Tibial artery (tissue), 4 donors: ENCODE measurements around the gene CCN6.
"Not testable (repeated sequence)": the region's sequence is repeated elsewhere in the genome, so short reads cannot be mapped to it uniquely, and the experiment has no call there.

Experiments
- DNase-seq, 2 donors: peaks; one replicate each; pipeline ENCODE4 v3.0.0-alpha.2; 2019
- H3K27ac ChIP-seq, 2 donors: fragments of 200-600 bp; sonication (generic) in 1 of 2; 1 replicate in 1 of 2; 2 replicates in 1 of 2; pipeline ENCODE4 v1.5.1; 2018 to 2019; ENCODE audit warnings: mild to moderate bottlenecking in 1 of 2
- H3K27me3 ChIP-seq, 2 donors: fragments of 200-600 bp; sonication (generic) in 1 of 2; one replicate each; pipeline versions ENCODE4 v1.5.1 to v1.6.0; 2016 to 2019
- H3K36me3 ChIP-seq, 3 donors: fragments of 200-600 bp; sonication (generic) in 2 of 3; one replicate each; pipeline ENCODE4 v1.5.1; 2016 to 2019; ENCODE audit warnings: mild to moderate bottlenecking in 2 of 3
- H3K4me1 ChIP-seq, 4 donors: fragments of 200-600 bp; sonication (generic) in 2 of 4; 1 replicate in 3 of 4; 2 replicates in 1 of 4; pipeline ENCODE4 v1.5.1; 2016 to 2019
- H3K4me3 ChIP-seq, 2 donors: fragments of 200-600 bp; sonication (generic) in 1 of 2; 1 replicate in 1 of 2; 2 replicates in 1 of 2; pipeline ENCODE4 v1.5.1; 2018 to 2019; ENCODE audit warnings: mild to moderate bottlenecking in 2 of 2
- H3K9me3 ChIP-seq, 3 donors: fragments of 200-600 bp; sonication (generic) in 1 of 3; one replicate each; pipeline ENCODE4 v1.5.1; 2016 to 2019
- intact Hi-C: fragments of 100-400 bp; cut with DNase I; formaldehyde crosslinking; loops from one replicate; pipeline ENCODE4 v1.15.0; 2023; ENCODE audit warnings: low total_unique reads
- TF ChIP-seq, protein P1 (sequence below), 2 experiments: fragments of 200-600 bp in 1 of 2; fragments of 450-650 bp in 1 of 2; IDR thresholded peaks; one replicate each; pipeline ENCODE4 v1.5.1; 2017 to 2019; ENCODE audit warnings: antibody characterized with exemption in 2 of 2, mild to moderate bottlenecking in 1 of 2, moderate library complexity in 1 of 2

CCN6 gene

GRCh38 chr6:112044856-112045255 lies 9.0 kb upstream of the CCN6 start:
- peaks cover 0 to 15% (median 0%) of the 10 kb centered on the region in 4 donors for H3K4me1 ChIP-seq
- no peak overlapping the region for H3K27ac ChIP-seq
- TF ChIP-seq, protein P1, sequence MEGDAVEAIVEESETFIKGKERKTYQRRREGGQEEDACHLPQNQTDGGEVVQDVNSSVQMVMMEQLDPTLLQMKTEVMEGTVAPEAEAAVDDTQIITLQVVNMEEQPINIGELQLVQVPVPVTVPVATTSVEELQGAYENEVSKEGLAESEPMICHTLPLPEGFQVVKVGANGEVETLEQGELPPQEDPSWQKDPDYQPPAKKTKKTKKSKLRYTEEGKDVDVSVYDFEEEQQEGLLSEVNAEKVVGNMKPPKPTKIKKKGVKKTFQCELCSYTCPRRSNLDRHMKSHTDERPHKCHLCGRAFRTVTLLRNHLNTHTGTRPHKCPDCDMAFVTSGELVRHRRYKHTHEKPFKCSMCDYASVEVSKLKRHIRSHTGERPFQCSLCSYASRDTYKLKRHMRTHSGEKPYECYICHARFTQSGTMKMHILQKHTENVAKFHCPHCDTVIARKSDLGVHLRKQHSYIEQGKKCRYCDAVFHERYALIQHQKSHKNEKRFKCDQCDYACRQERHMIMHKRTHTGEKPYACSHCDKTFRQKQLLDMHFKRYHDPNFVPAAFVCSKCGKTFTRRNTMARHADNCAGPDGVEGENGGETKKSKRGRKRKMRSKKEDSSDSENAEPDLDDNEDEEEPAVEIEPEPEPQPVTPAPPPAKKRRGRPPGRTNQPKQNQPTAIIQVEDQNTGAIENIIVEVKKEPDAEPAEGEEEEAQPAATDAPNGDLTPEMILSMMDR (IDR thresholded peaks at IDR 0.05), result no peak
- intact Hi-C loops, result loop anchor here (5.0 kb wide), 2 partner anchors 38 to 173 kb away; partner anchors contain the start of gene FYN
- H3K4me3 ChIP-seq, result no peak overlapping the region
- DNase-seq, result no peak
- H3K27me3 ChIP-seq, result no peaks in the 10 kb centered on the region
- H3K36me3 ChIP-seq, result no peaks in the 10 kb centered on the region
- no peaks in the 10 kb centered on the region for H3K9me3 ChIP-seq

DNA sequence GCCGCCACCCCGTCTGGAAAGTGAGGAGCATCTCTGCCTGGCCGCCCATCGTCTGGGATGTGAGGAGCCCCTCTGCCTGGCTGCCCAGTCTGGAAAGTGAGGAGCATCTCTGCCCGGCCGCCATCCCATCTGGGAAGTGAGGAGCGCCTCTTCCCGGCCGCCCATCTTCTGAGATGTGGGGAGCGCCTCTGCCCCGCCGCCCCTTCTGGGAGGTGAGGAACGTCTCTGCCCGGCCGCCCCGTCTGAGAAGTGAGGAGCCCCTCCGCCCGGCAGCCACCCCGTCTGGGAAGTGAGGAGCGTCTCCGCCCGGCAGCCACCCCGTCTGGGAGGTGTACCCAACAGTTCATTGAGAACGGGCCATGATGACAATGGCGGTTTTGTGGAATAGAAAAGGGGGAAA lies 6.4 kb upstream of the CCN6 start:
- intact Hi-C loops, DNase-seq, H3K36me3 ChIP-seq, H3K27ac ChIP-seq, H3K4me3 ChIP-seq, H3K9me3 ChIP-seq, H3K27me3 ChIP-seq: not testable (repeated sequence)
- H3K4me1 ChIP-seq, result peaks cover 0 to 13% (median 0%) of the 10 kb centered on the region in 4 donors

DNA sequence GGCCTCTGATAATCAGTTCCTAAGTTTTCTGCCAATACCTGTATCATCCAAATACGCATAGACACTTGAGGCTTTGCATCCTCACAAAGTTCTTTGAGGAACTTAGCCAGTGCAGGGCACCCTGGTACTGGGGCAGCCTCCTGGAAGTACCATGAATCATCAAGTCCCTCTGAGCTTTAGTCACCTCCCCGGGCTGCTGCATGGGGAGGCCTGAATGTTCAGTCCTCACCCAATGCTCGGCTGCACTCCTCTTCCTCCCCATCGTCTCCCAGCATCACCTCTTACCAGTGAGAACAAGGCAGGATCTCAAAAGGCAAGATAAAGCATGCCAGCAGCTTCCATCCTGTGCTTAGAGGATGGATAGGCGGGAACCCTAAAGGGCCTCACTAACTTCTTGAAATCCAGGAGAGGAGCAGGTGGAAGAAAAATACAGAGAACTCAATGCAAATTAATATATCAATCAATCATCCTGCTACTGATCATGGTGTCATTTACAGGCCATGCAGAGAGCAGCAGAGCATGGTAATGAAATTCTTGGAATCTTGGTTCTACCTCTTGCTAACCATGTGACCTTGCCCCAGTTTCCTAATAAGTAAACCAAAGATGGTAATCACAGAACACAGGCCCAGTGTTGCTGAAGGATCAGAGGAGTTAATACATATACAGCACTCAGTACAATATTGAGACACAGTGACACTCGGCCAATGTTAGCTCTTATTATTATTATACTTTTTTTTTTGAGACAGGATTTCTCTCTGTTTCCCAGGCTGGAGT lies 4.7 kb upstream of the CCN6 start:
- Histone ChIP-seq H3K4me3 (no peak overlapping the region), H3K27ac (no peak overlapping the region), H3K9me3 (no peaks in the 10 kb centered on the region), H3K4me1 (peaks cover 0 to 9% (median 0%) of the 10 kb centered on the region in 4 donors), H3K36me3 (no peaks in the 10 kb centered on the region), H3K27me3 (no peaks in the 10 kb centered on the region)
- TF ChIP-seq, protein P1 (IDR thresholded peaks at IDR 0.05), result no peak
- intact Hi-C loops, result no loop called here
- no peak for DNase-seq

- Histone ChIP-seq H3K4me3 (no peak overlapping the region), H3K4me1 (peaks cover 0 to 2% (median 0%) of the 10 kb centered on the region in 4 donors), H3K27me3 (no peaks in the 10 kb centered on the region), H3K9me3 (no peaks in the 10 kb centered on the region), H3K27ac (no peak overlapping the region), H3K36me3 (no peaks in the 10 kb centered on the region)
- TF ChIP-seq, protein P1 (IDR thresholded peaks at IDR 0.05), result no peak
- DNase-seq, result no peak
- intact Hi-C loops, result no loop called here
Measured at GRCh38 chr6:112049996-112050395, 3.9 kb upstream of the CCN6 start.

DNA sequence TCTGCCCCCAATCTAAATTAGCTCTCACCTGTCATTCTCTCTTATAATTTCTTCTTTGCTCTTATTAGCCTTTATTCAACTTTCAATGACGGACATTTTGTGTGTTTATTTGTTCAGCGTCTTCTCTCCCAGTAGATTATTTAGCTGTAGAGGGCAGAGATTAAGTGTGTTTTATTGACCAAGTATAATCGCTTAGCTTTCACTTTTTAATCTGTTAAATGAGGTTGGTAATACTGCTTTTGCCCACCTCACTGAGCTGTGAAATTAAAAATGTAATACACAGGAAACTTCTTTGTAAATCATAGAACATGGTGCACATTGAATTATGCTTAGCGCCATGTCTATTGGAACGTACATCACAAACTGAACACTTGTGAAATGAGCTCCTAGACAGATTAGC lies 3.5 kb upstream of the CCN6 start:
- H3K4me1 ChIP-seq, result no peaks in the 10 kb centered on the region
- no peaks in the 10 kb centered on the region for H3K27me3 ChIP-seq
- H3K9me3 ChIP-seq, result no peaks in the 10 kb centered on the region
- TF ChIP-seq, protein P1 (IDR thresholded peaks at IDR 0.05), result no peak
- intact Hi-C loops, result no loop called here
- no peak for DNase-seq
- no peak overlapping the region for H3K27ac ChIP-seq
- H3K4me3 ChIP-seq, result no peak overlapping the region
- no peaks in the 10 kb centered on the region for H3K36me3 ChIP-seq

- H3K4me3 ChIP-seq, H3K9me3 ChIP-seq, H3K27ac ChIP-seq, DNase-seq, H3K36me3 ChIP-seq, H3K4me1 ChIP-seq, H3K27me3 ChIP-seq, intact Hi-C loops: not testable (repeated sequence)
Measured at GRCh38 chr6:112051251-112051740, 2.6 kb upstream of the CCN6 start.
